Measurements from ENCODE around the gene HOXB4.

DNA sequence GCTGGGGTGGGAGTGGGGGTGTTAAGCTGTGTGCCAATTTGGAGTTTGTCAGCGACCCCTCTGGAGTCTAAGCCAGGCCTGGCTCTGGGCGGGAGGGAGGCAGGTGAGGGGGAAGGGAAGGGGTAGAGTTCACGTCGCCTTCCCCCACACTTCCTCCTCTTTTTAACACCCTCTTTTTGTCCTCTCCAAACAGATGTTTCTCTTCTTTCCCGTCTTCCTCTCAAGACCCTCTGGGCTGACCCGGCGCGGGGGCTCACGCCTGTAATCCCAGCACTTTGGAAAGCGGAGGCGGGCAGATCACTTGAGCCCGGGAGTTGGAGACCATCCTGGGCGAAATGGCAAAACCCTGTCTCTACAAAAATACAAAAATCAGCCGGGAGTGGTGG, 50.6 kb downstream of the HOXB4 start:
- no peak for TF ChIP-seq EZH2phosphoT487 (conservative IDR thresholded peaks at IDR 0.05; ENCODE audit: low read length)
- TF ChIP-seq, protein P1, sequence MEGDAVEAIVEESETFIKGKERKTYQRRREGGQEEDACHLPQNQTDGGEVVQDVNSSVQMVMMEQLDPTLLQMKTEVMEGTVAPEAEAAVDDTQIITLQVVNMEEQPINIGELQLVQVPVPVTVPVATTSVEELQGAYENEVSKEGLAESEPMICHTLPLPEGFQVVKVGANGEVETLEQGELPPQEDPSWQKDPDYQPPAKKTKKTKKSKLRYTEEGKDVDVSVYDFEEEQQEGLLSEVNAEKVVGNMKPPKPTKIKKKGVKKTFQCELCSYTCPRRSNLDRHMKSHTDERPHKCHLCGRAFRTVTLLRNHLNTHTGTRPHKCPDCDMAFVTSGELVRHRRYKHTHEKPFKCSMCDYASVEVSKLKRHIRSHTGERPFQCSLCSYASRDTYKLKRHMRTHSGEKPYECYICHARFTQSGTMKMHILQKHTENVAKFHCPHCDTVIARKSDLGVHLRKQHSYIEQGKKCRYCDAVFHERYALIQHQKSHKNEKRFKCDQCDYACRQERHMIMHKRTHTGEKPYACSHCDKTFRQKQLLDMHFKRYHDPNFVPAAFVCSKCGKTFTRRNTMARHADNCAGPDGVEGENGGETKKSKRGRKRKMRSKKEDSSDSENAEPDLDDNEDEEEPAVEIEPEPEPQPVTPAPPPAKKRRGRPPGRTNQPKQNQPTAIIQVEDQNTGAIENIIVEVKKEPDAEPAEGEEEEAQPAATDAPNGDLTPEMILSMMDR (IDR thresholded peaks at IDR 0.05; ENCODE audit: insufficient read depth, low read length, poor library complexity, severe bottlenecking) = no peak
